Stimulated activated CD4-positive, alpha-beta T cell treated with anti-CD3 and anti-CD28 coated beads, TNF-alpha, amount 100 ng/mL, for 48 hours (primary cell): ENCODE data around the gene CHRNA7.

Experiments used
- DNase-seq, 3 donors: peaks; one replicate each; pipeline ENCODE4 v3.0.0-alpha.2; 2020; ENCODE audit warnings: low read depth in 3 of 3

The CHRNA7 gene

DNA sequence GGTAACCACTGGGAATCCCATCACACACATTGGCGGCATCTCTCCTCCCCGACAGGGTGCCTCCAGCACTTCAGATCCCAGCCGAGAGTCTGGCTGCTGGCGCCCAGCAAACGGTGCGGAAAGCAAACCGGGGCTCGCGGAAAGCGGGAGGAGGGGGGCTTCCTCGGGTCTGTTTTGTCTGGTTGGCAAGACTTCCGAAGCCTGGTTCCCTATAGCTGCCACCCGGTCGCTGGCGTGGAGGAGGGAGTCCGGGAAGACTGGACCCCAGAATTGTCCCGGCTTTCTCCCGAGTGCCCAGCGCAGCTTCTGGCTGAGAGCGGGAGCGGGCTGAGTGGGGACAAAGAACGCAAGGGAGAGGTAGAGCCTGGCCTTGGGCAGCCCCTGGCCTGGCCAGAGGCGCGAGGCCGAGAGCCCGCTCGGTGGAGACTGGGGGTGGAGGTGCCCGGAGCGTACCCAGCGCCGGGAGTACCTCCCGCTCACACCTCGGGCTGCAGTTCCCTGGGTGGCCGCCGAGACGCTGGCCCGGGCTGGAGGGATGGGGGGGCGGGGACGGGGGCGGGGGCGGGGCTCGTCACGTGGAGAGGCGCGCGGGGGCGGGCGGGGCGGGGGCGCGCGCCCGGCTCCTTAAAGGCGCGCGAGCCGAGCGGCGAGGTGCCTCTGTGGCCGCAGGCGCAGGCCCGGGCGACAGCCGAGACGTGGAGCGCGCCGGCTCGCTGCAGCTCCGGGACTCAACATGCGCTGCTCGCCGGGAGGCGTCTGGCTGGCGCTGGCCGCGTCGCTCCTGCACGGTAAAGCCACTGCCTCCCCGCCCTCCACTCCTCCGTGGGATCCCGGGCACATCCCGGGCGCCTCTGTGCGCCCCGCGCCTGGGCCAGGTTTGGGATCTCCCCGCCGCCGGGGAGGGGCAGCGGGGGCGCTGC is at the start of gene CHRNA7:
Gene CHRNA7, plus strand, starts transcription at position 654 of the 920 bp plus-strand sequence. Its CDS starts 80 bp downstream, at position 734.
- DNase-seq, result peak in 1 of 3 donors; percentile 10

DNA sequence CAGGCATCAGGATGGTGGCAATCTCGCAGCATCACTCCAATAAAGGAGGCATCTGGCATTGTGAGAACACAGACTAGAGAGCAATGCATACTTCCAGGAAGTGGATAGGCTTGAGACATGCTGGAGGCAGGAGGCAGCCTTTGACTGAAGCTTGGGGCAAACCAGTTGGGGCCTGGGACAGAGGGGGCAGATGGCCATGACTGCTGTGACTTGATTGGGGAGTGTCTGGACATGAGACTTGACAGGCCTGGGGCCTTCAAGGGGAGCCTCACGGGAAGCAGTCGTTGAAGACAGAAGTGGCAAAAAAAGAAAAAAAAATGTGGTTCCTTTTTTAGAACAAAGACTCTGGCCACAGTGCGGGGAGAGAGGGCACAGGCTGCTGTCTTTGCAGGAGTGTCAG is 44.7 kb upstream of the CHRNA7 start:
- DNase-seq, result no peak

DNA sequence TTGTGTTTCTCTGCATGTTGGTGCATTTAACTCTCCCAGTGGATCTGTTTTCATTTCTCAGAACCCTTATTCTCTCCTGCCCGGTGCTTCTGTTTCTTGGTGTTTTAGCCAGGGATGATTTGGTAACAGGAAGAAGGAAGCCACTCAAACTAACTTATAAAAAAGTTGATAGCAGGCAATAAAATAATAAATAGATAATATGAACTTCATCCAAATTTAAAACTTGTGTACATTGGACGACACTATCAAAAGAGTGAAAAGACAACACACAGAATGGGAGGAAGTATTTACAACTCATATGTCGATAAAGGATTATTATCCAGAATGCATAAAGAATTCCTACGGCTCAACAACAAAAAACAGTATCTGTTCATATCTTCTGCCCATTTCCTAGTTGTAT is 37.3 kb upstream of the CHRNA7 start:
- DNase-seq, result no peak

- DNase-seq, result no peak
These were observed 32.6 kb upstream of the CHRNA7 start for GRCh38 chr15:31997711-31998110.

GRCh38 chr15:32003558-32003957 is 26.8 kb upstream of the CHRNA7 start:
- no peak for DNase-seq

DNA sequence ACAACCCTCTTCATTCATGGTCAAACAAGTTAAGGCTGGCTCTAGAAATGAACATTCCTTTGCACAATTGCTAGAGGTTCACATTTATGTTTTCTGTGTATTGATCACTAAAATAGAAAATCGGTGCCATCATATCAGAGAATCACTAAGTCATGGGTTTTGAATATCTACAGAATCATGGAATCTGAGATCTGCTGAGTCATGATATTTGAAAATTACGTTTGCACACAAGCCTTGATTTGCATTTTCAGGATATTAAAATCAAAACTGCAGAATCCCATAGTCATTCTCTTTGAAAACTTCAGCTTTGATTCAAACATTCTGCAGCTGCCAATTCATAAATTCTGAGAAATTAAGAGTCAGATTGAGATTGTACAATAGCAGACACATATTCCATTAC is 26.1 kb upstream of the CHRNA7 start:
- DNase-seq, result no peak

- no peak for DNase-seq
These were observed 22.9 kb upstream of the CHRNA7 start for GRCh38 chr15:32007355-32007960.

- DNase-seq, result no peak
These were observed 15.4 kb upstream of the CHRNA7 start for GRCh38 chr15:32014953-32015352.

DNA sequence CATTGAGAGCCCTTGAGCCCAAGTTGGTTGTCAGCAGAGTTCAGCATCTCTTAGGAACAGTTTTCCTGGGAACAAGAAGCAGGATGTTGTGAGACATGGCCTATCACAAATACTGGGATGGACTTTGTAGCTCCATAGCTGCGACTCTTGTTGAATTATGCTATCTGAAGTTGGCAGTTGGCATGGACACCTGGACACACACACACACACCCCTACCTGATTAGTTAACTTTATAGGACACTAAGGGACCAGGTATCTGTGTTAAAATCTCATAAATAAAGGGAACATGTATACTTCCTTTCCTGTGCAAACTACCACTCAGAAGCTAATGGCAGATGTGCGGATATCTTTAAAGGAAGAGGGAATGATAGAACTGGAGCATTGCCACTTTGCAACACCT is 10.2 kb upstream of the CHRNA7 start:
- DNase-seq, result no peak

DNA sequence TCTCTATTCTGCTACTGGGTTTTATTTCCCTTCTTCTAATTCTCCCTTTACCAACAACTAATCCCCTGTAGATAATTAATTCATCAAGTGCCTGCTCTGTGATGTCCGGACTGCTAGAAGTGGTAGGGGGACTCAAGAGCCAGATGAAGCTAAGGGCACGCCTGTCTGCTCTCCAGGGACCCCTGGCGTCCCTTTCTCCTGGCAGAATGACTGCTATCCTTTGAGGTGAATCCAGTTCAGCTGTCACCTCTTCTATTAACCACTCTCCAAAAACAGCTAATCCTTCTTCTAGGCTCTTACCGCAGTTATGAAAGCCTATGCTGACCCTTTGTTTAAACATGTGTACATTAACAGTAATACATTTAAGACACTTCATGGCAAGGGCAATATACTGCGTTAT is 1.4 kb upstream of the CHRNA7 start:
- no peak for DNase-seq

- no peak for DNase-seq
These were observed 880 bp upstream of the CHRNA7 start for GRCh38 chr15:32029409-32029861.

DNA sequence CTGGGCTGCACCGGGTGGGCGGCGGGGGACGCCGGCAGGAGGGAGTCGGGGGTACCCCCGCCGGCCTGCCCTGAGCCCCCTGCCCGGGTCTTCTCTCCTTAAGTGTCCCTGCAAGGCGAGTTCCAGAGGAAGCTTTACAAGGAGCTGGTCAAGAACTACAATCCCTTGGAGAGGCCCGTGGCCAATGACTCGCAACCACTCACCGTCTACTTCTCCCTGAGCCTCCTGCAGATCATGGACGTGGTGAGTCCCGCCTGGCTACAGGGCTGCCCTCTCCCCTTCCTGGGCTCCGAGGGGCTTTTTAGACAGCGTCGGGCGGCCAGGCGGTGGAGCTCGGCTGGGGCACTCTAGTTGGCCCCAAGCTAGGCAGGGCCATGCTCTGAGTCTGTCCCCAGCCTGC is 480 bp downstream of the CHRNA7 start:
- DNase-seq, result no peak

DNA sequence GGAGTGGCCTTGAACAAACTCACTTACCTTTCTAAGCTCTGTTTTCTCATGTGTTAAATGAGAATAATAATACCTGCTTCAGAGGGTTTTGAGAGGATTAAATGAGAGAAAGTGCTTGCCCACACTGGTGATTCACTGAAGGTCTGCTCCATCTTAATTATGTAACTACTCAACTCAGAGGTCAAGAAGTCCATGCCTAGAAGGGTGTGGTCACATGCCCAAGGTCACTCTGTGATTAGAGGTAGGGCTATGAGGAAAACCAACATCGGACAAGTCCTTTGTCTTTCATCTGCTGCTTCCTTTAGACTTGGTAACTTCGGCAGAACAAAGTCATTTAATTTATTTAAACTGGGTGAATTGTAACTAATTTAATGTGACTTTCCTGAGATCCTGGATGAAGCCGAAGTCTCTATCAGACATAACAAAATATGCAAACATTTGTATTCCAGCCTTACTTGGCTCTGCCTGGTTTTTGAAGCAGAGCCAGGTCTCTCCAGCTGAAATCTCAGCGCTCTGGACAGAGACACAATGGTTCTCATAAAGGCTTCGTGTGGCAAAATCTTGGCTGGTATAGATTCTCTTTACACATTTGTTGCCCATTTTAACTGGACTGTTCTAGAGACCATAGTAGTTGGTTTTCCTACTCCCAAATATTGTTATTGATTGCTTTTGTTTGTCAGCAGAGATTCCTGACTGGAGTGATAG is 3.0 kb downstream of the CHRNA7 start:
- no peak for DNase-seq

DNA sequence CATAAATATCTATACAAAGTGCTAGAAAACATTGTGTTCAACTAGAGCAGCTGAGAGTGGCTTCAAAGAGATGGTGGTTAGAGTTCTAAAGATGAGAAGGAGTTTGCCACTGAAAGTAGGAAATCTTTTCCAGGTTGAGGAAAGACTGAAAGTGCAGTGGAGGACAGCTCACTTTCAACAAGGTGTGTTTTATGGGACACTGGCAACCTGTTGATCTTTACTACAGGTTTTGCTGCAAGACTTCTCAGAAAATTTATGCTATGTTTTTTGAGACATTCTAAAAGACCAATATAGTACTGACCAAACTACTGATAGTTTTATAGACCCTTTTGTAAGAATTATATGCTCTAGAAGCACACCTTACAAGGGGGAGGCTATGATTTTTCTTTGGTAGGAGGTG is 3.8 kb downstream of the CHRNA7 start:
- DNase-seq, result no peak

DNA sequence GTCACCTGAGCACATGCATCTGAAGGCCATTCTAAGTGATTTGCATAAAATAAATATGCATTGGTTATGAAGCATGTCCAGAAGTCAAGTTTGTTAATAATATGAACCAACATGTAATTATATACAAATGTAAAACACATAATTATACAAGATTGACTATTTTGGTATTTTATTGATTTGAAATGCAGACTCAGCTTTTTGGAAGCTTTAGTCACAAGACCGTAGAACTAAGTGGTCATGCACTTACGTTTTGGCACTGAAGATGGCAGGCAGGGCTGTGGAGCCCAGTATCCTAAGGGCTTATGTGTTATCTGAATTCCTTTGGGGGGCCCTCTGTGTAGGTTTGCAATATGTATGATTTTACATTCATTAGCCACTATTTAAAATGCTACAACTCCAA is 5.0 kb downstream of the CHRNA7 start:
- DNase-seq, result no peak

DNA sequence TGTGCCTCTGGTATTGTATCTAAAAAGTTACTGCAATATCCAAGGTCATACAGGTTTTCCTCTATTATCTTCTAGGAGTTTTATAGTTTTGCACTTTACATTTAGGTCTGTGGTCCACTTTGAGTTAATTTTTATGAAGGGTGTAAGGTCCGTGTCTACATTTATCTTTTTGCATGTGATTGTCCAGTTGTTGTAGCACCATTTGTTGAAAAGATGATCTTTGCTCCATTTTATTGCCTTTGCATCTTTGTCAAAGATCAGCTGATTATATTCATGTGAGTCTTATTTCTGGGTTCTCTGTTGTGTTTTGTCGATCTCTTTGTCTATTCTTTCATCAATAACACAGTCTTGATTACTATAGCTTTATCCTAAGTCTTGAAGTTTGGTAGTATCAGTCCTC is 6.7 kb downstream of the CHRNA7 start:
- no peak for DNase-seq

DNA sequence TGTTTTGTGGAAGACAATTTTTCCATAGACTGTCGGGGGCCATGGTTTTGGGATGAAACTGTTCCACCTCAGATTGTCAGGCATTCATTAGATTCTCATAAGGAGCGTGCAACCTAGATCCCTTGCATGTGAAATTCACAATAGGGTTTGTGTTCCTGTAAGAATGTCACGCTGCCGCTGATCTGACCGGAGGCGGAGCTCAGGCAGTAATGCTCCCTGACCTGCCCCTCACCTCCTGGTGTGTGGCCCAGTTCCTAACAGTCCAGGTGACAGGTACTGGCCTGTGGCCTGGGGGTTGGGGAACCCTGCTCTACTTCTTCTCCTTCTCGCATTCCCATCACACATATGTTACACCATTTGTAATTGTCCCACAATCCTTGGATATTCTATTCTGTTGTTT is 11.0 kb downstream of the CHRNA7 start:
- DNase-seq, result no peak

- no peak for DNase-seq
These were observed 12.1 kb downstream of the CHRNA7 start for GRCh38 chr15:32042269-32042972.

- no peak for DNase-seq
These were observed 23.4 kb downstream of the CHRNA7 start for GRCh38 chr15:32053719-32054118.

GRCh38 chr15:32057876-32058425 is 27.6 kb downstream of the CHRNA7 start:
- no peak for DNase-seq

GRCh38 chr15:32060706-32061105 is 30.4 kb downstream of the CHRNA7 start:
- DNase-seq, result no peak

GRCh38 chr15:32067115-32067514 is 36.8 kb downstream of the CHRNA7 start:
- DNase-seq, result no peak
